Sigmoid colon (tissue), 7 donors: ENCODE measurements around the gene ZNF594. TPM values are rescaled to one million over a fixed set of nuclear protein-coding genes. Genes with fewer than 3 reads are reported as not detected.

Experiments used
- DNase-seq: peaks from one replicate; pipeline ENCODE4 v3.0.0-alpha.2; 2019
- H3K27ac ChIP-seq, 4 donors: fragments of 200-600 bp; sonication (generic); one replicate each; pipeline ENCODE4 v1.5.1; 2016 to 2019; ENCODE audit warnings: mild to moderate bottlenecking in 1 of 4
- H3K27me3 ChIP-seq, 3 donors: fragments of 200-600 bp; sonication (generic); one replicate each; pipeline ENCODE4 v1.5.1; 2019; ENCODE audit warnings: mild to moderate bottlenecking in 1 of 3
- H3K36me3 ChIP-seq, 4 donors: fragments of 200-600 bp; sonication (generic); one replicate each; pipeline ENCODE4 v1.5.1; 2016 to 2019
- H3K4me1 ChIP-seq, 4 donors: fragments of 200-600 bp; sonication (generic); one replicate each; pipeline ENCODE4 v1.5.1; 2017 to 2019
- H3K4me3 ChIP-seq, 4 donors: fragments of 200-600 bp; sonication (generic); one replicate each; pipeline ENCODE4 v1.5.1; 2017 to 2019; ENCODE audit warnings: mild to moderate bottlenecking in 2 of 4, moderate library complexity in 1 of 4
- H3K9me3 ChIP-seq, 4 donors: fragments of 200-600 bp in 3 of 4; sonication (generic) in 3 of 4; one replicate each; pipeline versions ENCODE4 v1.5.1 to v1.6.1; 2013 to 2019
- EP300 ChIP-seq, 4 donors: sonication (generic); formaldehyde crosslinking; IDR thresholded peaks; one replicate each; pipeline ENCODE4 v1.6.1; 2017; ENCODE audit warnings: antibody characterized with exemption in 4 of 4
- POLR2A ChIP-seq, 2 donors: fragments of 450-650 bp; IDR thresholded peaks; one replicate each; pipeline ENCODE4 v1.6.1; 2016; ENCODE audit warnings: antibody characterized with exemption in 2 of 2, mild to moderate bottlenecking in 2 of 2, moderate library complexity in 2 of 2
- POLR2AphosphoS5 ChIP-seq, 4 donors: sonication (generic); formaldehyde crosslinking; IDR thresholded peaks; one replicate each; pipeline ENCODE4 v1.6.1; 2017; ENCODE audit warnings: antibody characterized with exemption in 4 of 4
- WGBS, 2 donors: extraction: QIAGEN DNeasy Blood & Tissue Kit; methylation state at CpG; one replicate each; pipeline ENCODE4 v1.1.7; 2013; 5-methylcytosine and 5-hydroxymethylcytosine counted together
- intact Hi-C: fragments of 100-400 bp; cut with DNase I; formaldehyde crosslinking; loops from one replicate; pipeline ENCODE4 v1.15.1; 2023
- polyA plus RNA-seq, 3 donors: library from polyadenylated mRNA; stranded (reverse); fragments of 200-250 nt; gene quantifications; one replicate each; pipeline ENCODE4 v1.2.3, GENCODE V29; 2013
- total RNA-seq, 4 donors: library from RNA; depleted of rRNA; stranded (reverse); fragments of >200 nt; gene quantifications; one replicate each; pipeline ENCODE4 v1.1.0, GENCODE V29; 2016
- TF ChIP-seq, protein P1 (sequence below), 4 experiments: fragments of 450-650 bp in 3 of 4; fragments of 200-600 bp in 1 of 4; IDR thresholded peaks; one replicate each; pipeline ENCODE4 v1.5.1; 2016 to 2019; ENCODE audit warnings: antibody characterized with exemption in 4 of 4, mild to moderate bottlenecking in 3 of 4, moderate library complexity in 2 of 4
- donor health status: healthy with polysubstance abuse.
- donor health status: Bipolar disorder and iron deficiency.
- donor health status: healthy.

ZNF594 gene
- total and polyA plus RNA-seq, 7 donors = 0.23 to 24.3 (median 15.8) TPM; not detected in 1

DNA sequence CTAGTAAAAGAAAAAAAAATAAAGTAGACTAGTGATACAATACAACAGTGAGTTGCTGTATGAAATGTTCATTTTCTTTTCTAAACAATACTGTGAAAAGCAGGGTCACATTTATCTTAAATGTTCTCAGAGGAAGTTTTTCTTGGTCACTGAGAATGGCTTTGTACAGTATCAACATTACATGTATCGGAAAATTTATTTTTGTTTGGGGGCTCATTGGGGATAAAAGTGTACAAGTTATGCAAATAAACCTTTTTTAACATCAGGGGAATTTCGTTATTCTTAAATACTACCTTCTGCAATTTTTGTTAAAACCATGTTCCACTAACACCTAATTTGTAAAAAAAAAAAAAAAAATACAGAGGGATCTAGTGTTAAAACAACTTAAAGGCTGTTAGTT, 8.7 kb upstream of the ZNF594 start:
- no peaks in the 10 kb centered on the region for H3K9me3 ChIP-seq
- DNase-seq = no peak
- intact Hi-C loops = no loop called here
- H3K4me1 ChIP-seq = no peaks in the 10 kb centered on the region
- H3K4me3 ChIP-seq = no peak overlapping the region
- no peak for TF ChIP-seq POLR2AphosphoS5 (IDR thresholded peaks at IDR 0.05)
- no peak for TF ChIP-seq EP300 (IDR thresholded peaks at IDR 0.05)
- TF ChIP-seq, protein P1, sequence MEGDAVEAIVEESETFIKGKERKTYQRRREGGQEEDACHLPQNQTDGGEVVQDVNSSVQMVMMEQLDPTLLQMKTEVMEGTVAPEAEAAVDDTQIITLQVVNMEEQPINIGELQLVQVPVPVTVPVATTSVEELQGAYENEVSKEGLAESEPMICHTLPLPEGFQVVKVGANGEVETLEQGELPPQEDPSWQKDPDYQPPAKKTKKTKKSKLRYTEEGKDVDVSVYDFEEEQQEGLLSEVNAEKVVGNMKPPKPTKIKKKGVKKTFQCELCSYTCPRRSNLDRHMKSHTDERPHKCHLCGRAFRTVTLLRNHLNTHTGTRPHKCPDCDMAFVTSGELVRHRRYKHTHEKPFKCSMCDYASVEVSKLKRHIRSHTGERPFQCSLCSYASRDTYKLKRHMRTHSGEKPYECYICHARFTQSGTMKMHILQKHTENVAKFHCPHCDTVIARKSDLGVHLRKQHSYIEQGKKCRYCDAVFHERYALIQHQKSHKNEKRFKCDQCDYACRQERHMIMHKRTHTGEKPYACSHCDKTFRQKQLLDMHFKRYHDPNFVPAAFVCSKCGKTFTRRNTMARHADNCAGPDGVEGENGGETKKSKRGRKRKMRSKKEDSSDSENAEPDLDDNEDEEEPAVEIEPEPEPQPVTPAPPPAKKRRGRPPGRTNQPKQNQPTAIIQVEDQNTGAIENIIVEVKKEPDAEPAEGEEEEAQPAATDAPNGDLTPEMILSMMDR (IDR thresholded peaks at IDR 0.05) = no peak
- TF ChIP-seq POLR2A (IDR thresholded peaks at IDR 0.05) = no peak
- H3K27ac ChIP-seq = no peak overlapping the region
- no peaks in the 10 kb centered on the region for H3K27me3 ChIP-seq
- WGBS, 2 donors = 39 to 66% methylated on average over 2 of the region's 2 CpGs
- no peaks in the 10 kb centered on the region for H3K36me3 ChIP-seq

DNA sequence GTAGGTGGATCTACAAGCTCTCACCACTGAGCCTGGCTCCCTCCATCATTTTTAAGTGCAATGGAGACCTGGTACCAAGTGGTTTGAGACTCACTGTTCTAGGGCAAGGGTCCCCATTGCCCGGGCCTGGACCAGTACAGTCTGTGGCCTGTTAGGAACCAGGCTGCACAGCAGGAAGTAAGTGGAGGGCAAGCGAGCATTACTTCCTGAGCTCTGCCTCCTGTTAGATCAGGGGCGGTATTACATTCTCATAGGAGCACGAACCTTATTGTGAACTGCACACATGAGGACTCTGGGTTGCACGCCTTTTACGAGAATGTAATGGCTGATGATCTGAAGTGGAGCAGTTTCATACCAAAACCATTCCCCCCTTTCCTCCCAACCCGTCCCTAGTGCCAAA, 6.8 kb upstream of the ZNF594 start:
- no peak for DNase-seq
- Histone ChIP-seq H3K27me3 (no peaks in the 10 kb centered on the region), H3K4me3 (no peak overlapping the region), H3K27ac (no peak overlapping the region), H3K4me1 (no peaks in the 10 kb centered on the region), H3K36me3 (no peaks in the 10 kb centered on the region), H3K9me3 (no peaks in the 10 kb centered on the region)
- TF ChIP-seq POLR2A (IDR thresholded peaks at IDR 0.05) = no peak
- no peak for TF ChIP-seq POLR2AphosphoS5 (IDR thresholded peaks at IDR 0.05)
- TF ChIP-seq, protein P1 (IDR thresholded peaks at IDR 0.05) = no peak
- TF ChIP-seq EP300 (IDR thresholded peaks at IDR 0.05) = no peak
- WGBS, 2 donors = 64 to 90% methylated on average over 7 of the region's 7 CpGs
- intact Hi-C loops = no loop called here

- 90 to 95% methylated on average over 2 of the region's 2 CpGs for WGBS, 2 donors
- Histone ChIP-seq H3K27me3 (no peaks in the 10 kb centered on the region), H3K4me1 (peaks cover 0 to 23% (median 16%) of the 10 kb centered on the region in 4 donors), H3K27ac (no peak overlapping the region), H3K36me3 (peaks cover 0 to 3% (median 0%) of the 10 kb centered on the region in 4 donors), H3K9me3 (no peaks in the 10 kb centered on the region), H3K4me3 (no peak overlapping the region)
- intact Hi-C loops = loop anchor here (5.0 kb wide), 2 partner anchors 82 to 117 kb away; partner anchors contain the start of genes ZFP3 and ZNF232
- DNase-seq = no peak
- no peak for TF ChIP-seq POLR2A (IDR thresholded peaks at IDR 0.05)
- TF ChIP-seq, protein P1 (IDR thresholded peaks at IDR 0.05) = no peak
- TF ChIP-seq EP300 (IDR thresholded peaks at IDR 0.05) = no peak
- no peak for TF ChIP-seq POLR2AphosphoS5 (IDR thresholded peaks at IDR 0.05)
These were observed 2.7 kb upstream of the ZNF594 start for GRCh38 chr17:5194346-5194745.

DNA sequence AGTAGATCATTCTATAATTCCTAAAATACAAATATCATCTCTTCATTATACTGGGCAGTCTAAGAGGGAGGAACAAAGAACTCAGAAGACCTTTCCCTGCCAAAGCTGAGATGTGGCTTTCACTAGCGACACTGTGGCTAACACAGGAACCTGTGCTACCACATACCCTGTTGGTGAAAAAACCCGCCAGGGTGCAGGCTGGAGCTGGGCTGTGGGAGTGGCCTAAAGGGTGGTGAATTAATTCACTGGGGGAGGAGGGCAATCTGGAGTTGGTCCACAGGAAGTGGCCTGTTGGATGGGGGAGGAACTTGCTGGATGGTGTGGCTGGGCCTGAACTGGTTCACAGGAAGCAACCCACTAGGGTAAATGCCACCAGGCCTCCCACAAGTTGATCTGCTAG, 7.4 kb downstream of the ZNF594 start:
- Histone ChIP-seq H3K4me3 (no peak overlapping the region), H3K36me3 (peaks cover 0 to 38% (median 13%) of the 10 kb centered on the region in 4 donors), H3K27me3 (no peaks in the 10 kb centered on the region), H3K9me3 (peaks cover 67 to 84% (median 69%) of the 10 kb centered on the region in 4 donors), H3K4me1 (no peaks in the 10 kb centered on the region), H3K27ac (no peak overlapping the region)
- TF ChIP-seq POLR2A (IDR thresholded peaks at IDR 0.05) (no peak), EP300 (IDR thresholded peaks at IDR 0.05) (no peak), POLR2AphosphoS5 (IDR thresholded peaks at IDR 0.05) (no peak)
- TF ChIP-seq, protein P1 (IDR thresholded peaks at IDR 0.05) = no peak
- intact Hi-C loops = no loop called here
- WGBS, 2 donors = 93 to 95% methylated on average over 2 of the region's 2 CpGs
- no peak for DNase-seq

GRCh38 chr17:5183410-5183793, 8.3 kb downstream of the ZNF594 start:
- Histone ChIP-seq H3K36me3 (peaks cover 0 to 38% (median 13%) of the 10 kb centered on the region in 4 donors), H3K27ac (no peak overlapping the region), H3K9me3 (peaks cover 73 to 88% (median 76%) of the 10 kb centered on the region in 4 donors), H3K27me3 (no peaks in the 10 kb centered on the region), H3K4me1 (no peaks in the 10 kb centered on the region), H3K4me3 (no peak overlapping the region)
- intact Hi-C loops = no loop called here
- no peak for DNase-seq
- no peak for TF ChIP-seq POLR2AphosphoS5 (IDR thresholded peaks at IDR 0.05)
- TF ChIP-seq, protein P1 (IDR thresholded peaks at IDR 0.05) = no peak
- TF ChIP-seq POLR2A (IDR thresholded peaks at IDR 0.05) = no peak
- TF ChIP-seq EP300 (IDR thresholded peaks at IDR 0.05) = no peak
